AG08396 (cell line): ENCODE measurements around the gene FCHO2.

Source experiments
- DNase-seq: peaks from one replicate; pipeline ENCODE4 v3.0.0; 2012; ENCODE audit warnings: low spot score, mixed read lengths

FCHO2 gene

DNA sequence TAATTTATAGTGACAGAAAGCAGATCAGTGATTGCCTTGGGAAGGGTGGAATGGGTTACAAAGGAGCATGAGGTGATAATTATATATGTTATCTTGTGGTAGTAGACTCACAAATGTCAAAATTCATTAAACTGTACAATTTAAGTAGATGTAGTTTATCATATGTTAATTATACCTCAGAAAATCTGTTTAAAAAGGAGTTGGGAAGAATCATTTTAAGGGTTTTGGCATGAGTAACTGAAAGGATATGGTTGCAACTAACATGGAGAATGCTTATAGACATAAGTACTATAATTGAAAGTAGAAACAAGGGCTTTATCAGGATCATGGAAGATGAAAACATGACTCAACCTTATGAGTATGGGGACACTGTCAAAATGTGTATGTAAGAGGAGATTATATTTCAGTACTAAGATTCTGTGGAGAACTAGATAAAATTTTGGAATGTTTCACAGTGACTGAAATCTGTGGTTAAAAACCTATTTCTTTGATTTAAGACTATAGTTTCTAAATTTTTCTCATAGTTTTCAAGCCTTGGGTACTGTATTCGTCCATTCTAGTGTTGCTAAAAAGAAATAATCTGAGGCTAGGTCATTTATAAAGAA is 73.3 kb downstream of the FCHO2 start:
- no peak for DNase-seq

DNA sequence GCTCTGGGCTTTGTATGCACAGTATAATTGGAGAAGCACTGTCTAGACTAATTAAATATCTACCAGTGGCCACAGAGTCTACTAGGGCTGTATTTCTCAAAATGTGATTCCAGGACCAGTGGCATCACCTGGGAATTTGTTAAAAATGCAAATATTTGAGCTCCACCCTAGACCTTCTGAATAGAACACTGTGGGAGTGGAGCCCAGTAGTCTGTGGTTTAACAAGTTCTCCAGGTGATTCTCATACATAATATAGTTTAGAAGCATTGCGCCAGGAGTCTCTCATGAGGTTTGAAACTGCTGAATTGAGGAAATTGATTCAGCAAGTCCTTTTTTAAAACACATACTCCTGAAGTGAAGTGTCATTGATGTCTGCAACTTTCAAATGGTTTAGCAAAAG is 74.7 kb downstream of the FCHO2 start:
- DNase-seq, result no peak

DNA sequence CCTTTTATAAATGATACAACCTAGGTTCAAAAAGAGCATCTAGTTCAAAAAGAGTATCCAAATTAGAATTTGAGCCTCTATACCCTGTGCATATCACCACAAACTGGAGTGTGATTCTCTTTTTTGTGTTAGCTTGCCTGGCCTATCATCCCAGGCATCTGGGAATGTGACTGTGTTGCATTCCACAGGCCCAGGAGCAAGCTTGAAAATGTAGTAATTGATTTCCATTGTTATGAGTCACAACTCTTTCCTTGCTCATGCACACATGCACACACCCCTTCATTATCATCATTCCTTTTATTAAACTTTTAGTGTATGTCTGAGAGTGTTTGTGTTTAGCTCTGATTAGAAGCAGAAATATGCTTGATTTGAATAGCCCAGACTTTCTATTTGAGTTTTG is 75.2 kb downstream of the FCHO2 start:
- peak; percentile 64 for DNase-seq

DNA sequence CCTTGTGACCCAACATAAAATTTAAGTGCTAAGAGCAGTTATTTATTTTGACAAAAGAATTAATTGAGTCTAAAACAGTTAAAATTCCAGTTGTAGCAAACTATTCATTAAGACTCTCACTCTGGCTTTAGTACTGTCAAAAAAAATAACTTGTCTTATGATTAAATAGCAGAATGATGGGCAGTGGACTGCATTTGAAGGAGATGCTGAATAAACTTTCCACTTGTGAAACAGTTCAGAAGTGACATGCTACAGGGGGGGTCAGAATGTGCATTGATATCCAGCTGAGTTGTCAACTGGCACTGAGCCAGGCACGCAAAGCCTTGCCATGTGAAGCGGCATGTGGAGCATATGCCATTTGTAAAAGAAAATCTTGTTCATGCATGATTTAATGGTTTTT is 76.0 kb downstream of the FCHO2 start:
- peak; percentile 25 for DNase-seq

DNA sequence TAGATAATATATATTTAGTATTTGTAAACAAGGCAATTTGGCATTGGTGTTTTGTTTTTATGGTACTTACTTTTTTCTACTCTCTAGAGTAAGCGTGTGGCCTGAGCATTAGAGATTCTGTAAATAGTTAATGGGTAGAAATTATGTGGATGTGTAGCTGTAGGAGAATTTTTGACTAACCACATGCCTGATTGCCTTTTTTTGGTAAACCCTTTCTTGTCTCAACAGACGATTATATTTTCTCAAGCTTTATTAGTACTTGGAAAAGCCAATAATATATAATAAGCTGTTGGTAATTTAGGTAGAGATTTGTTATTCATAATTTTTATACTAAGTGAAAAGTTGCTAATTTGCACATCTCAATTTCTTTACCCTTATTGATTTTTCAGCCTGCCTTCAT is 76.8 kb downstream of the FCHO2 start:
- no peak for DNase-seq

DNA sequence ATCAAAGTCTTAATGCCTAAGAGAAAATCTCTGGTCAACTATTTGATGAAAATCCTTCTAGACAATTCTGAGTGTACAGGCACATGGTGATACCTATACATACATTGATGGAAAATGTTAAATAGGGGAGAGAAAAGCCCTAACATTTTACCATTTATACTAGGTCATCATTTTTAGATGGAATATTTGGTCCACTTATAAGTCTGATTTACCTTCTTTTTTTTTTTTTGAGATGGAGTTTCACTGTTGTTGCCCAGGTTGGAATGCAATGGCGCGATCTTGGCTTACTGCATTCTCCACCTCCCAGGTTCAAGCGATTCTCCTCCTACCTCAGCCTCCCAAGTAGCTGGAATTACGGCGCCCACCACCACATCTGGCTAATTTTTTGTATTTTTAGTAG is 81.7 kb downstream of the FCHO2 start:
- DNase-seq, result no peak

DNA sequence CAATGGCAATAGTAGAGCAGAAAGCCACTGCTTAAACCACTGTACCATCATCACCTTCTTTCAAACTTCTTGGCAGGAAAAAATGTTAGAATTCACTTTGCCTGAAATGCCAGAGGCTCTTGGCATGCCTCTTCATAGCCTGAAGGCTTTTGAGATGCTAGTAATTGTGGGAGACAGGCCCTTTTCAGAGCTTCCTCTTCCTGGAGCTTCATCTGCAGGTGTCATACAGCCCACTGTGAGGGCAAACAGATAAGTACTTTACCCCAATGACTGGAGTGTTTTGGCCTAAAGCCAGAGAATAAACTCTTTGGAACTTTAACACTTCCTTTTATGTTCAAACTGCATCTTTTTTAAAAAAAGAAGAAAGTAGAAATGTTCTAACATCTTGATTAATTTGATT is 83.2 kb downstream of the FCHO2 start:
- DNase-seq, result no peak

DNA sequence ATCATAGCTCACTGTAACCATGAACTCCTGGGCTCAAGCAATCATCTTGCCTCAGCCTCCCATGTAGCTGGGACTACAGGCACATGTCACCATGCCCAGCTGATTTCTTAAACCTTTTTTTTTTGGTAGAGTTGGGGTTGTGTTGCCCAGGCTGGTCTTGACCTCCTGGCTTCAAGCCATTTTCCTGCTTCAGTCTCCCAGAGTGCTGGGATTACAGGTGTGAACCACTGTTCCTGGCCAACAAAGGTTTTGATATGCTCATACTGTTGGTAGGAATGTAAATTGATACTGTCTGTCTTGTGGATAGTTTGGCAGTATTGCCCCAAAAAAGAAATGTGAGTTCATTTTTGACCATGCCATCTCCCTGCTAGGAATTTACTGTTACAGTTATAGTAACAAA is 87.2 kb downstream of the FCHO2 start:
- no peak for DNase-seq

DNA sequence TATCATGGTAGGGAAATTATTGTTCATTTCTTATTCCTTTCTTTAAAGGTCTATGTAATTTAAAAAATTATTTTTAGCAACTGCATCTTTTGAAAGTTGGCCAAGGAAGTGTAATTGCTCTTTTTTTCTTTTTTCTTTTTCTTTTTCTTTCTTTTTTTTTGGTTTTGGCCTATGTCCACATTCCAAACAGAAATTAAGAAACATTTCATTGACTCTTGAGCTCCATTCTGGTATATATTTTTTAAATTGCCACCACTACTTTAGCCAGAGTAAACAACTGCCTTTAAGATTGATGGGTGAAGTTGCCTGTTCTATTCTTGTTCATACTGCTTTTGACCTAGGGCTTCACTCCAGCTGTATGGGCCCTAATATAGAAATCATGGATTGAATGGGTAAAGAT is 88.7 kb downstream of the FCHO2 start:
- no peak for DNase-seq

DNA sequence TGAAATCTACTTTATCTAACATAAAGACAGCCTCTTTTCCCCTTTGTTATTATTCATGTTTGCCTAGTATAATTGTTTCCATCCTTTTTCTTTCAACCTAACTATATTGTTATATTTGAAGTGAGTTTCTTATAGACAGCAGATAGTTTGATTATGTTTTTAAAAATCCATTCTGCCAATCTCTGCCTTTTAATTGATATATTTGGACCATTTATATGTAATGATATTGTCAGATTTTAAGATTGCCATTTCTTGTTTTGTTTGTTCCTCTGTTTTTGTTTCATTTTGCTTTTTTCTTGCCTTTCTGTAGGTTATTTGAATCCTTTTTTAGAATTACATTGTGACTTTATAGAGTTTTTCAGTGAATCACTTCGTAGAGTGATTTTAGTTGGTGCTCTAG is 89.8 kb downstream of the FCHO2 start:
- DNase-seq, result no peak

DNA sequence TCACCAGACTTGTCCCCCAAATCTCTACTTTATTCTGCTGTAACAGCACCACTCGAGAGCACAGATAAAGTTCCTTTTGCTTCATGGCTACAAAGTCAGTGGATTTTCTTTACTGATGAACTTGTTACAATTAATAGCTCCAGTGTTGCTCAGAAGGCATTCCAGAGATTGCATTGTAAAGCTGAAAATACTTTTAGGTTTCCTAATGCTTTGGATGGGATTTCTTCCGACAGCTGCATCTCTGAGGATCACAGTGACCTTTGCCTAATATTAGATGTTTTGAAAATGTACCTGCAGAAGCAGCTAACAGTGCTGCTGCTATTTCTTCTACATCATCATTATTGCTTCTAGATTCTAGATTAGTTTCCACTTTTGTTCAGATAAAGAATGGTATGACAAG is 105.8 kb downstream of the FCHO2 start:
- DNase-seq, result no peak

DNA sequence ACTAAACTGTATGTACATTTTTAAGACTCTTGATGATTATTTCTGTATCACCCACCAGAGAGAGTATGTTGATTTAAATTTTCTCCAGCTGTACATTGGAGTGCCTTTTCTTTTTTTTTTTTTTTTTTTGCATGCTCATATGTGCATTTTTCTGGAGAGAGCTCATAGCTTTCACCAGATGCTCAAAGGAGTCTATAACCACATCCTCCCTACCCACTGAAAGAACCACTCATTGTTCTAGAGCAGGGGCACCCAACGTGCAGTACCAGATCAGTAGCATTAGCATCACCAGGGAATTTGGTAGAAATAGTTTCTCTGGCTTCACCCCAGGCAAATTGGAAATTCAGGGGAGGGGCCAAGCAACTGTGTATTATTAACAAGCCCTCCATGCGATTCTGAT is 110.6 kb downstream of the FCHO2 start:
- peak; percentile 20 for DNase-seq

DNA sequence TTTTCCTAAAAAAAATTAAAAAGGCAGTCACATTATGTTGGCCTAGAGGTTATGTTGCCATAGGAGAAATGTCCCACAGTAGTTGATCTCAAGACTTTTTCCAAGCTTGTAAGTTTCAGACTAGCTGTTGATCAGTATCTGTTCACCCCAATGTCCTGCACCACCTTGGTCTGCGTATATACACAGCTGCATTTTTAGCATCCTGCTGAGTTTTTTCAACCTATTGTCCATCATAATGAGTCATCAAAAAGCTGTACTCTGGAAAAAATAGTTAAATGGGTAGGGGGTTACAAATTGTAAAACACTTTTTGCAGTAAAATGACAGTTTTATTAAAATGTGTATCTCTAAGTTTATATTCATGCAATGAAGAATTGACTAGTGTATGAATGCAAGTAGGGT is 111.4 kb downstream of the FCHO2 start:
- DNase-seq, result no peak

DNA sequence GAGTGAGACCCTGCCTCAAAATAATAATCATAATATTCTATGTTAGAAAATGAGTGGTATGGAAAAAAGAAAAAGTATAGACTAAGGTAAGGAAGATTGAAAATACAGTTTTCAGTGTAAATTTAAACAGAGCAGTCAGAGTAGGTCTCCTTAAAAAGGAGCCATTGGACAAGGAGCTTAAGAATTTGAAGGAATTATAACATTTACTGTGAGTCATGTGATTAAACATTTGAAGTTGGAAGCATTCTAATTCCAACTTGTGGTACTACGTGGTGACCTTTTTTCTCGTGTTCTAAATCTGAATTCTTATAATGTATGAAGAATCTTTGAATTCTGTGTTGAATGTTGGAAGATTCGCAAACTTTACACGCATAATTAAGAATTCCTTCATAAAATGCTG is 125.3 kb downstream of the FCHO2 start:
- DNase-seq, result no peak

DNA sequence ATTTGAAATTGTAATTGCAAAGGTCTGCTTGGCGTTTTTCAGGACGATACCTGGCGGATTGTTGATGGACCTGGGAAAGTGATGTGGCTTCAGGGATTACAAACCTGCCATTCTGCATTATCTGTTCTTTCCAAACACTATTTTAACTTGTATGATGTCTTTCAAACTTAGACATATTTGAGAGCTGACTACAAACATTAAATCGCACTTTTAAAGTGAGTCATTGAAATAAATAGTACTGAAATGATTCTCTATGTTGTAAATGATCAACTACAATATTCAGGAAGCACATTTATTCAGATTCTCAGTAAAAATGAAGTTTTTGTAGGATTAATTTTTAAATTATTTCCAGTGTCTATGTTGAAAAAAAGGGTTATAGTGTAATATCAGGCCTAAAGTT is 132.2 kb downstream of the FCHO2 start:
- DNase-seq, result no peak

DNA sequence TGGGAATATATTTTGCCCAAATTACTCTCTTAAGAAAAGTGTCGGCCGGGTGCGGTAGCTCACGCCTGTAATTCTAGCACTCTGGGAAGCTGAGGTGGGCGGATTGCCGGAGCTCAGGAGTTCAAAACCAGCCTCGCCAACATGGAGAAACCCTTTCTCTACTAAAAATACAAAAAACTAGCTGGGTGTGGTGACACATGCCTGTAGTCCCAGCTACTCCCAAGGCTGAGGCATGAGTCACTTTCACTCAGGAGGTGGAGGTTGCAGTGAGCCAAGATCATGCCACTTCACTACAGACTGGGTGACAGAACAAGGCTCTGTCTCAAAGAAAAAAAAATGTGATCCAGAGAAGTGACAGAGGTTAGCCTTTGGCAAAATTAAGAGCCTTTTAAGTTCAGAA is 138.1 kb downstream of the FCHO2 start:
- DNase-seq, result no peak

DNA sequence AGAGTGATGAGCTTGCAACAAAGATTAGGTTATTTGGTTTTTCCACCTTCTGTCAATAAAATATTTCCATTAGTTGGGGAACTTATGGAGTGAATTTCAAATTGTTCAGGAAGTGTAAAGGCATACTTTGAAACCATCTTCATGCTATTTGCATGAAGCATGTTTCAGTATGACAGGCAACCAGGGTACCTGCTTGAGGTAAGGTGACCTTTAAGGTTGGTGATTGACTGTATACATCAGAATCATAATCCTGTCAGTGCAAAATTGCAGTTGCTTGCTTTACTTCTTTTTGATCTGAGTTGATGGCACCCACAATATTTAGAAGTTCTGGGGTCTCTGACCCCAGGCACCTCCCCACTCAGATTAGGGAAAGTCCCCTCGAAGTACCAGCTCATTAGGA is 138.6 kb downstream of the FCHO2 start:
- DNase-seq, result no peak

DNA sequence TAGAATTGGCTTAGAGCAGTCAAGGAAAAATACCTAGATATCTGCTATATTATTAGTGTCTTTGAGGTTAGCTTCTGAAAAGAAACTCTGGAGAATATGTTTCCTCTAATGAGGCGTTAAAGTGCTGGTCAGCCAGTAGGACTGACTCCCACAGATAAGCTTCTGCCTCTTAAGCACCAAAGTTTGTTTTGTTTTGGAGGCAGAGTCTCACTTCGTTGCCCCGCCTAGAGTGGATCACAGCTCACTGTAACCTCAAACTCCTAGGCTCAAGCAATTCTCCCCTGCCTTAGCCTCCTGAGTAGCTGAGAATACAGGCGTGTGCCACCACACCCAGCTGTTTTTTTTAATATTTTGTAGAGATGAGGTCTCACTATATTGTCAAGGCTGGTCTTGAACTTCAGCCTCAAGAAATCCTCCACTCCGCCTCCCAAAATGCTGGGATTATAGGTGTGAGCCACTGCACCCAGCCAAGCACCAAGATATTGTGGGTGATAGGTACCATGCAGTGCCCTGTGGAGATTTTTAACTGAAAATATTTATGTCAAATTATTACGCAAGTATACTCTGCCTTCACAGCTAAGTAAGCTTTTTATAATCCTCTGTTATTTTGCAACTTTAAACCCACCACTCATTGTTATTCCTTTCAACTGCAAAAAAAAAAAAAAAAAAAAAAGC is 139.9 kb downstream of the FCHO2 start:
- no peak for DNase-seq

DNA sequence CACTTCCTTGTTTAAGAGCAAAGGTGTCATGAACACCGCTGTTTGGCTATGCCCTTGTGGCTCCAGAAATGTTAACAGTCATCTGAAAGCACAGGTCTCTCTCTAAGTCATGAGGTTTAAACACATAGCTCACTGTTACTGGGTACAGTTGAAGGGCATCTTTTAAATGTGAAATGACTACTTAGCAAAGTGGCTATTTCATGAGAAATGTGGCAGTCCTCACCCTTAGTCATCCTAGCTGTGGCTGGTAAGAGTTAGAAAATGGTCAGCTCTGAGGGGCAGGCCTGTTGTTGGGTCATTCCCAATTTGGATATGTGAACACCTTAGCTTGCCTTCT is 140.4 kb downstream of the FCHO2 start:
- DNase-seq, result no peak

DNA sequence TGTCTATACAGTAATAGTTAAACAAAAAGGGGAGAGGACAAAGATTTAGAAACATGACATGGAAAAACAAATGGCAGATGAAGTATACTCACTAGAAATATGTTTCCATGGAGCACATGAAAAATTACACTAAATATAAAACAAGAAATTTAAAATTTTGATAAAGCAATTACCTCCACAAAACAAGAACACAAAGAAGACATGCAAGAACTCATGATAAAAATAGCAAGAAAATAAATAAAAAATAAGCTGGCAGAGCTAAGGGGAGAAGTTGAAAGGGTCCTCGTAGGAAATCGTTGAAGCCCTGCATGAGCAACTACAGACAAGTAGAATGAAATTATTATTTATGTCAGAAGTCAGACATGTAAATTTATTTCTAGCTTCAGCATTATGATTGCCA is 141.9 kb downstream of the FCHO2 start:
- no peak for DNase-seq

DNA sequence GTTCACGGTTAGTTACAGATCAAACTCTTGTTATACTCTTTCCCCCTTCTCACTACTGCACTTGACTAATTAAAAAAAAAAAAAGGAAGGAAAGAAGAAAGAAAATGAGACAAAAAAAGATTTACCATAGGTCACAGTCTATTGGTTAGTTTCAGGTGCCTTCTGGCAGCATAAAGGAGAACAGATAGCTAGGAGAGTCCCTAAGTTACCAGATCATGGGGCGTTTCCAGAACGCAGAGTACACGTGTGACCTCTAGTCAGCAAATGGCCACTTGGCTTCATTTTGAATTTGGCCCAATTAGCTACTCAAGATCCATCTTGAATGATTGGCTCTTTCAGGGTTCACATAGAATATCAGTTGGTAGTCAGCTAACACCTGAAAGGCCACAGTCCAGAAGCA is 144.3 kb downstream of the FCHO2 start:
- DNase-seq, result no peak

DNA sequence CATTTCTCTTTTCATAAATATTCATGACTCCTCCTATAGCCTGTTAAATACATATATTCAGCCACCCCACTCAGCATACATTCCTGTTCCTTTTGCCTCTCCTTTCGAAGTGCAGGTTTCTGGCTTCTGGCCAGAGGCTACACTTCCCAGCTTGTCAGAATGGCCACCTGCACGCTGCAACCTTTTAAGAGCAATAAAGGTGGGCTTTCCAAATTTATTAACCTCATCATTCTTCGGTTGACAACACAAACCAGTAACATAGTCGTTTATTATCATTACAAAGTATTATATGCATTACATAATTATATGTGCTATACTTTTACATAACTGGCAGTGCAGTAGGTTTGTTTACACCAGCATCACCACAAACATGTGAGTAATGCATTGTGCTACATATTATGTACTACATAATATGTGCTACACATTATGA is 148.0 kb downstream of the FCHO2 start:
- no peak for DNase-seq

DNA sequence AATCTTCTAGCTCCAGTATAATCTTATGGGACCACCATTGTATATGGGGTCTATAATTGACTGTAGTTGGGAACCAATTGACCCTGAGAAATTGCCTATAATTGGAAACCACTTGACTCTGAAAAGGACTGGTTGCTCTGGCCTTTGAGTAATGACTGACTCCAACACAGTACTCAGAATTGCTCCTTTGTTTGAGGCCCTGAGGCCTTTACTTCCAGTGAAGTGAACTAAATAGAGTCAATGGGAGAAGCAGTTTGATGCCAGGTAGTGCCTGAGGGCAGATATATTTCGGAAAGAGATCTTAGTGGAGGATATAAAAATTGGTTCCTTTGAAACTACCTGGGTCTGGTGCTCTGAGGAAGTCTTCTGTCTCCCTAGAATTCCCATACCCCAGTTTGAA is 148.5 kb downstream of the FCHO2 start:
- DNase-seq, result no peak

DNA sequence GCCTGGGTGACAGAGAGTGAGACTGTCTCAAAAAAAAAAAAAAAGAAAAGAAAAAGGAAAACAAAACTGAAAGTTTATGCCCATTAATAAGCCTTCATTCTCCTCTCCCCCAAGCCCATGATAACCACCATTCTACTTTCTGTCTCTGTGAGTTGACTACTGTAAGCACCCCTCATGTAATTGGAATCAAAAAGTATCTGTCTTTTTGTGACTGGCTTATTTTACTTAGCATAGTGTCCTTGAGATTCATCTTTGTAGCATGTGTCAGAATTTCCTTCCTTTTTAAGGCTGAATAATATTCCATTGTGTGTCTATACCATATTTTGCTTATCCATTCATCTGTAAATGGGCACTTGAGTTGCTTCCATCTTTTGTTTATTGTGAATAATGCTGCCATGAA is 150.5 kb downstream of the FCHO2 start:
- no peak for DNase-seq

DNA sequence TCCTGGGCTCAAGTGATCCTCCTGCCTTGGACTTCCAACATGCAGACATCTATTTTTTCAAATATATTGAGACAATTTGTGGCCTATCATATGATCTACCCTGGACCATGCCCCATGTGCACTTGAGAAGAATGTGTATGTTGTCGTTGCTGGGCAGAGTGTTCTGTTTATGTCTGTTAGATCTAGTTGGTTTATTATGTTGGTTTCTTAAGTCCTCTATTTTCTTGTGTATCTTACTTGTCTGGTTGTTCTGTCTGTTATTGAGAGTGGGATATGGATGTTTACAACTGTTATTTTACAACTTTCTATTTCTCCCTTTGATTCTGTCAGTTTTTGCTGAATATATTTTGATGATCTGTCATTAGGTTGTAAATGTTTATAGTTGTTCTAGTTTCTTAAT is 154.3 kb downstream of the FCHO2 start:
- DNase-seq, result no peak
